HG03442 (cell line): ENCODE data around the gene MAGEB4.
"Not testable (repeated sequence)": the region's sequence is repeated elsewhere in the genome, so short reads cannot be mapped to it uniquely, and the experiment has no call there.

Source experiments
- ATAC-seq: cut with Tn5 transposase; IDR thresholded peaks from one replicate; pipeline ENCODE4 v1.9.1; 2021; ENCODE audit warnings: mild to moderate bottlenecking, moderate library complexity; ENCODE audit not compliant: unreplicated experiment

Gene MAGEB4

GRCh38 chrX:30241724-30242415 is at the start of gene MAGEB4:
Gene MAGEB4 (plus strand): TSS chrX:30242000. CDS start chrX:30242136, 136 bp downstream.
- ATAC-seq = peak; percentile 52

- not testable (repeated sequence) for ATAC-seq
These were observed 47.9 kb upstream of the MAGEB4 start for GRCh38 chrX:30193910-30194309.

- no peak for ATAC-seq
These were observed 45.5 kb upstream of the MAGEB4 start for GRCh38 chrX:30196322-30196721.

- ATAC-seq = no peak
These were observed 29.6 kb upstream of the MAGEB4 start for GRCh38 chrX:30212172-30212571.

GRCh38 chrX:30215357-30215843 is 26.4 kb upstream of the MAGEB4 start, which contains the start of gene MAGEB2:
Gene MAGEB2 (plus strand): TSS chrX:30215563. CDS start chrX:30218581, 3,018 bp downstream.
- ATAC-seq = no peak

- no peak for ATAC-seq
These were observed 24.3 kb upstream of the MAGEB4 start for GRCh38 chrX:30217465-30217864.

GRCh38 chrX:30219372-30219771 is 22.4 kb upstream of the MAGEB4 start:
- ATAC-seq = no peak

GRCh38 chrX:30220661-30221060 is 21.1 kb upstream of the MAGEB4 start:
- ATAC-seq = no peak

GRCh38 chrX:30224536-30224935 is 17.3 kb upstream of the MAGEB4 start:
- ATAC-seq = no peak

- no peak for ATAC-seq
These were observed 13.3 kb upstream of the MAGEB4 start for GRCh38 chrX:30228526-30228925.

GRCh38 chrX:30230395-30230794 is 11.4 kb upstream of the MAGEB4 start, which contains the start of gene MAGEB3:
Gene MAGEB3 (plus strand): TSS chrX:30230657. CDS start chrX:30235925, 5,268 bp downstream.
- no peak for ATAC-seq

GRCh38 chrX:30246769-30247489 is 5.1 kb downstream of the MAGEB4 start, which contains the start of gene MAGEB1:
Gene MAGEB1 (plus strand): TSS chrX:30247146. CDS start chrX:30250494, 3,348 bp downstream.
- no peak for ATAC-seq

- peak; percentile 80 for ATAC-seq
These were observed 7.1 kb downstream of the MAGEB4 start for GRCh38 chrX:30248854-30249253.

- ATAC-seq = peak; percentile 74
These were observed 11.5 kb downstream of the MAGEB4 start for GRCh38 chrX:30253257-30253656.

GRCh38 chrX:30259927-30260326 is 18.1 kb downstream of the MAGEB4 start:
- ATAC-seq = no peak

GRCh38 chrX:30261012-30261411 is 19.2 kb downstream of the MAGEB4 start:
- ATAC-seq = no peak

GRCh38 chrX:30262763-30263162 is 21.0 kb downstream of the MAGEB4 start:
- ATAC-seq = no peak

GRCh38 chrX:30270639-30271038 is 28.8 kb downstream of the MAGEB4 start:
- ATAC-seq = no peak

- ATAC-seq = no peak
These were observed 33.7 kb downstream of the MAGEB4 start for GRCh38 chrX:30275498-30275897.

GRCh38 chrX:30278365-30278764 is 36.6 kb downstream of the MAGEB4 start:
- no peak for ATAC-seq

GRCh38 chrX:30280428-30280827 is 38.6 kb downstream of the MAGEB4 start:
- ATAC-seq = no peak

- ATAC-seq = no peak
These were observed 40.7 kb downstream of the MAGEB4 start for GRCh38 chrX:30282527-30282926.
